Gastroesophageal sphincter (tissue), 3 donors: ENCODE measurements around the gene SLC9A8.

ENCODE experiments used
- POLR2A ChIP-seq, 2 donors: fragments of 450-650 bp; IDR thresholded peaks; one replicate each; pipeline ENCODE4 v1.6.1; 2017; ENCODE audit warnings: antibody characterized with exemption in 2 of 2, mild to moderate bottlenecking in 2 of 2, moderate library complexity in 1 of 2
- POLR2AphosphoS5 ChIP-seq: sonication (generic); formaldehyde crosslinking; IDR thresholded peaks from one replicate; pipeline ENCODE4 v1.6.1; 2017; ENCODE audit warnings: antibody characterized with exemption
- TF ChIP-seq, protein P1 (sequence below), 4 experiments: fragments of 200-600 bp in 2 of 4; fragments of 450-650 bp in 2 of 4; sonication (generic) in 1 of 4; IDR thresholded peaks; one replicate each; pipeline ENCODE4 v1.5.1; 2017 to 2019; ENCODE audit warnings: antibody characterized with exemption in 4 of 4, mild to moderate bottlenecking in 2 of 4, moderate library complexity in 2 of 4

DNA sequence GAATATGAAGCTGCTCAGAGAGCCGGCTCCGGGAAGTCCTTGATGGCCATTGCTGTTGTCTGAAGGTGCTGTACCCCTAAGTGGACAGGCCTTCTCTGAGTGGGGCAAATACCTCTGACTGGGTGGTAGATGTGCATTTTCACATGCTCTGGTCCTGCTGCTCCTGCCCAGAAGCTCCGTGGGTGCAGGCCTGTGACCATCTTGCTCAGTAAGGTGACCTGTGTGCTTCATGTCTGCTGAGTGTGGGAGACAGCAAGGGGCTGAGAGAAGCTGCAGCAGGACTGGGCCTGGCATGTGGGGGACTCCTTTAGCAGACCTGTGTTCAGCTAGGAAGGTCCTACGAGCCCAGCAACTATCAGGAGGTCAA lies 97.7 kb downstream of the SLC9A8 start:
- TF ChIP-seq POLR2A (IDR thresholded peaks at IDR 0.05) = no peak
- TF ChIP-seq, protein P1, sequence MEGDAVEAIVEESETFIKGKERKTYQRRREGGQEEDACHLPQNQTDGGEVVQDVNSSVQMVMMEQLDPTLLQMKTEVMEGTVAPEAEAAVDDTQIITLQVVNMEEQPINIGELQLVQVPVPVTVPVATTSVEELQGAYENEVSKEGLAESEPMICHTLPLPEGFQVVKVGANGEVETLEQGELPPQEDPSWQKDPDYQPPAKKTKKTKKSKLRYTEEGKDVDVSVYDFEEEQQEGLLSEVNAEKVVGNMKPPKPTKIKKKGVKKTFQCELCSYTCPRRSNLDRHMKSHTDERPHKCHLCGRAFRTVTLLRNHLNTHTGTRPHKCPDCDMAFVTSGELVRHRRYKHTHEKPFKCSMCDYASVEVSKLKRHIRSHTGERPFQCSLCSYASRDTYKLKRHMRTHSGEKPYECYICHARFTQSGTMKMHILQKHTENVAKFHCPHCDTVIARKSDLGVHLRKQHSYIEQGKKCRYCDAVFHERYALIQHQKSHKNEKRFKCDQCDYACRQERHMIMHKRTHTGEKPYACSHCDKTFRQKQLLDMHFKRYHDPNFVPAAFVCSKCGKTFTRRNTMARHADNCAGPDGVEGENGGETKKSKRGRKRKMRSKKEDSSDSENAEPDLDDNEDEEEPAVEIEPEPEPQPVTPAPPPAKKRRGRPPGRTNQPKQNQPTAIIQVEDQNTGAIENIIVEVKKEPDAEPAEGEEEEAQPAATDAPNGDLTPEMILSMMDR (IDR thresholded peaks at IDR 0.05) = no peak
- no peak for TF ChIP-seq POLR2AphosphoS5
